Activated CD4-positive, alpha-beta memory T cell treated with anti-CD3 and anti-CD28 coated beads for 36 hours (primary cell): ENCODE results near the gene TMEM178B. TPM values are rescaled to one million over a fixed set of nuclear protein-coding genes. Genes with fewer than 3 reads are reported as not detected.
A peak's percentile ranks its signal among the peaks of the same experiment; 100 is the strongest.
"Not testable (repeated sequence)": the region's sequence is repeated elsewhere in the genome, so short reads cannot be mapped to it uniquely, and the experiment has no call there.

ENCODE experiments used
- CTCF ChIA-PET: fragments of 350-600 bp; sonication (Branson Sonifier 250); formaldehyde crosslinking; loops from one replicate; lab custom pipeline; 2021; ENCODE audit warnings: antibody characterized with exemption, inconsistent platforms; lab: Charles Lee
- POLR2A ChIA-PET: fragments of 350-600 bp; sonication (Branson Sonifier 250); formaldehyde crosslinking; loops from one replicate; lab custom pipeline; 2021; ENCODE audit warnings: antibody characterized with exemption; lab: Charles Lee
- DNase-seq: peaks from one replicate; pipeline ENCODE4 v3.0.0-alpha.2; 2020
- H3K27ac Mint-ChIP-seq: one replicate; pipeline ENCODE4 v1.8.0; 2021; ENCODE audit warnings: mixed read lengths
- H3K27me3 Mint-ChIP-seq: one replicate; pipeline ENCODE4 v1.8.0; 2021; ENCODE audit warnings: mixed read lengths
- H3K36me3 Mint-ChIP-seq: one replicate; pipeline ENCODE4 v1.8.0; 2021; ENCODE audit warnings: mixed read lengths
- H3K4me1 Mint-ChIP-seq: one replicate; pipeline ENCODE4 v1.8.0; 2021; ENCODE audit warnings: low read depth, mixed read lengths
- H3K4me3 Mint-ChIP-seq: one replicate; pipeline ENCODE4 v1.8.0; 2021; ENCODE audit warnings: mild to moderate bottlenecking, mixed read lengths
- H3K9me3 Mint-ChIP-seq: one replicate; pipeline ENCODE4 v1.8.0; 2021; ENCODE audit warnings: mixed read lengths
- intact Hi-C: fragments of 100-400 bp; cut with micrococcal nuclease; formaldehyde crosslinking; loops from one replicate; pipeline ENCODE4 v1.15.1; 2023
- total RNA-seq, 2 experiments: library from RNA; stranded (reverse); gene quantifications; one replicate each; pipeline ENCODE4 v1.2.3, GENCODE V29; 2021

TMEM178B gene
- total RNA-seq, 2 experiments from 2014 or later = 0.58 to 0.81 TPM

- H3K36me3 Mint-ChIP-seq, H3K4me3 Mint-ChIP-seq, DNase-seq, H3K27me3 Mint-ChIP-seq, POLR2A ChIA-PET, H3K27ac Mint-ChIP-seq, H3K9me3 Mint-ChIP-seq: not testable (repeated sequence)
- peaks cover 16% of the 10 kb centered on the region for H3K4me1 Mint-ChIP-seq
- intact Hi-C loops = loop anchor here (5.0 kb wide), 1 partner anchor 163 kb away; the partner anchor contains the start of gene MRPS33
- CTCF ChIA-PET = interaction anchor here (0.8 kb wide), 1 partner anchor 358 kb away, joined by 3 read pairs; no protein-coding TSS in a partner anchor
Observed at GRCh38 chr7:141175728-141176127, 101.9 kb downstream of the TMEM178B start.

DNA sequence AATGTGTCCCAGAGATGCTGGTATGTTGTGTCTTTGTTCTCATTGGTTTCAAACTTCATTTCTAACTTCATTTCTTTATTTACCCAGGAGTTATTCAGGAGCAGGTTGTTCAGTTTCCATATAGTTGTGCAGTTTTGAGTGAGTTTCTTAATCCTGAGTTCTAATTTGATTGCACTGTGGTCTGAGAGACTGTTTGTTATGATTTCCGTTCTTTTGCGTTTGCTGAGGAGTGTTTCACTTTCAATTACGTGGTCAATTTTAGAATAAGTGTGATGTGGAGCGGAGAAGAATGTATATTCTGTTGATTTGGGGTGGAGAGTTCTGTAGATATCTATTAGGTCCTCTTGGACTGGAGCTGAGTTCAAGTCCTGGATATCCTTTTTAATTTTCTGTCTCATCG, 103.3 kb downstream of the TMEM178B start:
- DNase-seq, H3K27me3 Mint-ChIP-seq, CTCF ChIA-PET: not testable (repeated sequence)

DNA sequence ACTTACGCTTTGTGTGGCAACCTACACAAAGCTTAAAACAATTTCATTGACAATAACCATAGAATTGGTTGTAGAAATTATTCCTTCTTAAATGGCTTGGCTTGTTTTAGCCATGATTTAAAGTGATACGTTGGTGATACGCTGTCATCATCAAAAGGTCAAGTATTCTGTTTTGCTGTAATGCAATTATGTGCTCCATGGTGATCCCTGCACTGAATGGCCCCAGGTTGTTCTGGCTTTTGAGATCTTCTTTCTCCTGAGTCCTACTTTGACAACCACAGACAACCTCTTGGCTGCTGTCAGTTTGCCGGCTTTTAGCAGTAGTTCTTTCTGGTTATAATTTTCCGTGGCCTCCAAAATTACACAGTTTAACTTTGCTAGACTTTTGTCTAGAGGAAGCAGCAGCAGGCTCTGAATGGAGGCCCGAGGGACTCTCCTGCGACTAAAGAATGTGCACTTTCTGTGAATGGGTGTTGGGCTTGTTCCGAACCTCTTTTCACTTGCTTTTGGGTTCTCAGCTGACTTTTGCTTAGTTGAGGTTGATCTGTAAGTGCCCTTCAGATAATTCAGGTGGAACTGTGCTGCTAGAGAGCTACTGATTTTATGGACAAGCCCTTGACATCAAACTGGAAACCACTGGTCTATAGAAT, 104.7 kb downstream of the TMEM178B start:
- H3K36me3 Mint-ChIP-seq = peaks cover under 1% of the 10 kb centered on the region

More for the DNA sequence above, 103.3 kb downstream of the TMEM178B start:
- peaks cover 16% of the 10 kb centered on the region for H3K4me1 Mint-ChIP-seq
- H3K9me3 Mint-ChIP-seq, POLR2A ChIA-PET, H3K36me3 Mint-ChIP-seq: not testable (repeated sequence)
- H3K4me3 Mint-ChIP-seq = peak overlapping the region; percentile 27
- peak overlapping the region; percentile 49 for H3K27ac Mint-ChIP-seq
- intact Hi-C loops = loop anchor here (5.0 kb wide), 1 partner anchor 165 kb away; the partner anchor contains the start of gene MRPS33

DNA sequence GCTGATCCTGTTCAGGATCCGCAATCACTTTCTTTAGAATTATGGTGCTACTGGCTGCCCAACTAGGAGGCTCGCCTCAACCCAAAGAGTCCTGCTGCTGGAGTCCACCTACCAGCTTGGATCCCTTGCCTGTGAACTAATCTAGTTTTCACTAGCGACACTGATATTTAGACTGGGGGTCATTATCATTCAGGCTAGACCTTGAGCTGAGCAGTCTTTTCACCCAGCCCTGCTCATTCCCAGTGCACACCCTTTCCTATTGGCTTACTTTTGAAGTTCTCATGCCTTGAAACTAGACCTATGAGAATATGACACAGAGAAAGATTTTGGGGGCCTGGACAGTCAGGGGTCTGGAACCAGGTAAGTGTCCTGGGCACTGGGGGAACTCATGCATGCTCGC, 107.9 kb downstream of the TMEM178B start:
- ChIA-PET CTCF (no interaction called here), POLR2A (no interaction called here)
- Mint-ChIP-seq H3K27ac (no peak overlapping the region), H3K4me3 (no peak overlapping the region), H3K9me3 (no peaks in the 10 kb centered on the region), H3K4me1 (peaks cover 11% of the 10 kb centered on the region), H3K27me3 (no peaks in the 10 kb centered on the region), H3K36me3 (no peaks in the 10 kb centered on the region)
- DNase-seq = no peak
- intact Hi-C loops = no loop called here

More for the DNA sequence above, 104.7 kb downstream of the TMEM178B start:
- DNase-seq = no peak
- H3K27me3 Mint-ChIP-seq = peaks cover 4% of the 10 kb centered on the region
- intact Hi-C loops = loop anchor here (5.0 kb wide), 1 partner anchor 166 kb away; the partner anchor contains the start of gene MRPS33
- ChIA-PET POLR2A (no interaction called here), CTCF (interaction anchor here (0.6 kb wide), 1 partner anchor 14 kb away, joined by 3 read pairs; no protein-coding TSS in a partner anchor)
- peaks cover 2% of the 10 kb centered on the region for H3K9me3 Mint-ChIP-seq
- H3K4me3 Mint-ChIP-seq = no peak overlapping the region
- H3K27ac Mint-ChIP-seq = no peak overlapping the region
- H3K4me1 Mint-ChIP-seq = peaks cover 16% of the 10 kb centered on the region

GRCh38 chr7:141184532-141185190, 110.8 kb downstream of the TMEM178B start:
- intact Hi-C loops = no loop called here
- Mint-ChIP-seq H3K9me3 (no peaks in the 10 kb centered on the region), H3K27me3 (no peaks in the 10 kb centered on the region), H3K4me3 (no peak overlapping the region), H3K27ac (no peak overlapping the region), H3K36me3 (no peaks in the 10 kb centered on the region), H3K4me1 (no peaks in the 10 kb centered on the region)
- POLR2A ChIA-PET = no interaction called here
- no peak for DNase-seq
- CTCF ChIA-PET = no interaction called here

DNA sequence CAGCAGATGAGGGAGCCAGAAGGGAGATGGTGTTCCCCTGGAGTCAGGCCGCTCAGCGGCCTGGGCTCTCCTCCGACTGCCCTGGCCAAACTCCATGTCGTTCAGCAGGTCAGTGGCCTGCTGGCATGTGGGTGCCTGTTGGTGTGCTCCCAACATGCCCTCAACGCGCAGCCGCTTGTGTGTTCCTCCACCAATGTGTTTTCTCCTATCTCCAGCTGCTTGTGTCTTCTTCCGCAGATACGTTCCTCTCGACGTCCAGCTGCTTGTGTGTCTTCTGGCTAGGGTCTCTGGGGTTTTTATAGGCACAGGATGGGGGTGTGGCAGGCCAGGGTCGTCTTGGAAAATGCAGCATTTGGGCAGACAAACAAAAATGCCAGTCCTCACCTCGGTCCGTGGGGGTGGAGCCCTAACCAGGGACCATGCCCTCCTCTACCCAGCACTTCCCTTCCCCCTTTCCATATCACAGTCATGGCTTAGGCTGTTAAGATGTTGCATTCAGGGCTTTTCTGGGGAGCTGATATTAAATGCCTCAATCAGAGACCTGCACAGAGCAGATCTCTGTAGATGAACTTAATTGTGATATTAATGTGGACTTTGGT, 111.6 kb downstream of the TMEM178B start:
- Mint-ChIP-seq H3K4me3 (no peak overlapping the region), H3K27me3 (no peaks in the 10 kb centered on the region)

DNA sequence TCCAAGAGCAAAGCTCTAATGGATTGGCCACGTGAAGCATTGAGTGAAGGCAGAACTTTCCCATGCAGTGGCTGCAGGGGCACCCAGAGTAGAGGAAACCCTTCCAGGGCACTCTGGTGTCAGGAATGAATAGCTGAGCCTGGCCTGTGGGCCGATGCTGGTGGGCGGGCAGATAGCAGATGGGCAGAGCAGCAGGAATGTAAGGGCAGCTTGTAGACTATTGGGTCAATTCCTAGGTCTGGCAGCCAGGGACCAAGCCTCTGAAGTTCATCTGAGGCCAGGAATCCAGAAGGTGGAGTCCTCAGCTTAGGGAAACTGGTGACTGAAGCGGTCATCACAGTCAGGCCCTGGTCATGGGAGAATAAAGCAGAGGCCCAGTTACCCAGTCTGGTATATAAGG, 115.4 kb downstream of the TMEM178B start:
- ChIA-PET CTCF (no interaction called here), POLR2A (no interaction called here)
- H3K27me3 Mint-ChIP-seq = no peaks in the 10 kb centered on the region
- no peak overlapping the region for H3K4me3 Mint-ChIP-seq
- no peak overlapping the region for H3K27ac Mint-ChIP-seq
- no peaks in the 10 kb centered on the region for H3K4me1 Mint-ChIP-seq
- no peak for DNase-seq
- H3K36me3 Mint-ChIP-seq = no peaks in the 10 kb centered on the region
- H3K9me3 Mint-ChIP-seq = no peaks in the 10 kb centered on the region
- intact Hi-C loops = no loop called here

More for the DNA sequence above, 111.6 kb downstream of the TMEM178B start:
- DNase-seq = no peak
- intact Hi-C loops = no loop called here
- ChIA-PET POLR2A (no interaction called here), CTCF (no interaction called here)
- Mint-ChIP-seq H3K36me3 (no peaks in the 10 kb centered on the region), H3K4me1 (no peaks in the 10 kb centered on the region), H3K27ac (no peak overlapping the region), H3K9me3 (no peaks in the 10 kb centered on the region)

DNA sequence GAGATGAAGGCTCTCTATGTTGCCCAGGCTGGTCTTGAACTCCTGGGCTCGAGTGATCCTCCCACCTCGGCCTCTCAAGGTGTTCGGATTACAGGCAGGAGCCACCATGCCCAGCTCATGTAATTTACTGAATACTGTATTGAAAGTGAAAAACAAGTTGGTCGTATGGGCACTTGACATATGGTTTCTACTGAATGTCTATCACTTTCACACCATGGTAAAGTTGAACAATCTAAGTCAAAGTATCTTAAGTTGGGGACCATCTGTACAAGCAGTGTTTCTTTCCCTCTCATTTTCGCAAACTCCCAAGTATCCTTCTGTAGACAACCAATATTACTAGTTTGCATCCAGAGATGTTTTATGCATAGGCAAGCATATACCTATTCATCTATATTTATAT, 116.6 kb downstream of the TMEM178B start:
- no peak overlapping the region for H3K27ac Mint-ChIP-seq
- H3K9me3 Mint-ChIP-seq = no peaks in the 10 kb centered on the region
- POLR2A ChIA-PET = no interaction called here
- intact Hi-C loops = no loop called here
- CTCF ChIA-PET = no interaction called here
- H3K4me1 Mint-ChIP-seq = no peaks in the 10 kb centered on the region
- H3K27me3 Mint-ChIP-seq = no peaks in the 10 kb centered on the region
- no peak for DNase-seq
- H3K36me3 Mint-ChIP-seq = no peaks in the 10 kb centered on the region
- no peak overlapping the region for H3K4me3 Mint-ChIP-seq

- POLR2A ChIA-PET = no interaction called here
Observed at GRCh38 chr7:141191277-141191676, 117.4 kb downstream of the TMEM178B start.

DNA sequence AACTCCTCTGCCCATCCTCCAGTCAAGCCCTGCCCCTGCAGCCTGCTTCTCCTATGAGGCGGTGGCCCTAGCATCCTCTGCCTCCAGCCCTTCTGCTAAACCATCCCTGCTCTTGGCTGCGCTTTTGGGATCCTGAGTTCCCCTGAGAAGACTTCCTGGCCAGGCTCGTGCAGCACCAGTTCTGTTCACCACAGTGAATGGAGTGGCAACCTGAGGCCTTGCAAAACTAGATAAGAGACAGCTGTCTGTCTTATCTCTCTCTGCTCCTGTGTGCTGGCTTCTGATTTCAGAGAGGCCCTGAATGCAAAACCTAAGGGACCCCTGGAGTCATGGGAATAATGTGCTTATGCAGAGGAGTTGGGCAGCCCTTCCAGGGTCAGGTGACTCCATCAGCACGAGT, 119.2 kb downstream of the TMEM178B start:
- intact Hi-C loops = no loop called here
- Mint-ChIP-seq H3K36me3 (no peaks in the 10 kb centered on the region), H3K4me1 (no peaks in the 10 kb centered on the region), H3K27ac (no peak overlapping the region), H3K9me3 (no peaks in the 10 kb centered on the region), H3K4me3 (no peak overlapping the region), H3K27me3 (no peaks in the 10 kb centered on the region)
- POLR2A ChIA-PET = no interaction called here
- CTCF ChIA-PET = no interaction called here
- DNase-seq = no peak

More at GRCh38 chr7:141191277-141191676, 117.4 kb downstream of the TMEM178B start:
- intact Hi-C loops = no loop called here
- Mint-ChIP-seq H3K27me3 (no peaks in the 10 kb centered on the region), H3K27ac (no peak overlapping the region), H3K9me3 (no peaks in the 10 kb centered on the region), H3K4me1 (no peaks in the 10 kb centered on the region), H3K36me3 (no peaks in the 10 kb centered on the region), H3K4me3 (no peak overlapping the region)
- CTCF ChIA-PET = no interaction called here
- no peak for DNase-seq

GRCh38 chr7:141195722-141196121, 121.9 kb downstream of the TMEM178B start:
- H3K27ac Mint-ChIP-seq, DNase-seq, H3K4me1 Mint-ChIP-seq, POLR2A ChIA-PET, H3K27me3 Mint-ChIP-seq, H3K9me3 Mint-ChIP-seq, H3K36me3 Mint-ChIP-seq, intact Hi-C loops, H3K4me3 Mint-ChIP-seq, CTCF ChIA-PET: not testable (repeated sequence)

GRCh38 chr7:141198194-141198958, 124.5 kb downstream of the TMEM178B start:
- ChIA-PET POLR2A (no interaction called here), CTCF (no interaction called here)
- no peak for DNase-seq
- no peaks in the 10 kb centered on the region for H3K4me1 Mint-ChIP-seq
- intact Hi-C loops = no loop called here
- no peak overlapping the region for H3K27ac Mint-ChIP-seq
- no peaks in the 10 kb centered on the region for H3K9me3 Mint-ChIP-seq
- peaks cover 2% of the 10 kb centered on the region for H3K27me3 Mint-ChIP-seq
- no peak overlapping the region for H3K4me3 Mint-ChIP-seq
- no peaks in the 10 kb centered on the region for H3K36me3 Mint-ChIP-seq
